Suppressor macrophage treated with lipopolysaccharide for 4 hours (primary cell): ENCODE measurements around the gene SLC16A11.

Experiments
- DNase-seq: peaks from one replicate; pipeline ENCODE4 v3.0.0-alpha.2; 2020

The SLC16A11 gene

DNA sequence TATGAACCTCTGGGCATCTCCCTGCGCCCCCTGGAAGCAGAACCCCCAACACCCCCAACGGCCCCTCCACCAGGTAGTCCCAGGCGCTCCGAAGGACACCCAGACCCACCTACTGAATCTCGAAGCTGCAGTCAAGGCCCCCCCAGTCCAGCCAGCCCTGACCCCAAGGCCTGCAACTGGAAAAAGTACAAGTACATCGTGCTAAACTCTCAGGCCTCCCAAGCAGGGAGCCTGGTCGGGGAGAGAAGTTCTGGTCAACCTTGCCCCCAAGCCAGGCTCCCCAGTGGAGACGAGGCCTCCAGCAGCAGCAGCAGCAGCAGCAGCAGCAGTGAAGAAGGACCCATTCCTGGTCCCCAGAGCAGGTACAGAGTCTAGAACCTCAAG lies 19.5 kb downstream of the SLC16A11 start:
- no peak for DNase-seq

DNA sequence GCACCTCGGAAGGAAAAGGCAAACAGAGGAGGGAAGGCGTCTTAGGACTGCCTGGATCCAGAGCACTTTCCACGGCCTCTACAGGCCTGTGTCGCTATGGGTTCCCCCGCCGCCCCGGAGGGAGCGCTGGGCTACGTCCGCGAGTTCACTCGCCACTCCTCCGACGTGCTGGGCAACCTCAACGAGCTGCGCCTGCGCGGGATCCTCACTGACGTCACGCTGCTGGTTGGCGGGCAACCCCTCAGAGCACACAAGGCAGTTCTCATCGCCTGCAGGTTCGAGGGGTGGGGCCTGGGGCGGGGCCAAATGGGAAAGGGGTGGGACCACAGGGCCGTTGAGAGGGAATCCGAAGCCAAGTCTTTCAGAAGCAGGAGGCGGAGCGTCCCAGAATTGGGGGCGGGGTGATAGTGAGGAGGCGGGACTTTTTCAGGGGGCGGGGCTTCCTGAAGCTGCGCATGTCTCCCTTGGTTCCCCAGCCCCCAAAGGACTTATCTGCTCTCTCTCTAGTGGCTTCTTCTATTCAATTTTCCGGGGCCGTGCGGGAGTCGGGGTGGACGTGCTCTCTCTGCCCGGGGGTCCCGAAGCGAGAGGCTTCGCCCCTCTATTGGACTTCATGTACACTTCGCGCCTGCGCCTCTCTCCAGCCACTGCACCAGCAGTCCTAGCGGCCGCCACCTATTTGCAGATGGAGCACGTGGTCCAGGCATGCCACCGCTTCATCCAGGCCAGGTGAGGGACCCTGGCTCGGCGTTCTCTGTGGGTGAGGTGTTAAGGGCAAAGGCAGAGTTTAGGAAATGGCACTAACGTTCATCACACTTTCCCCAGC lies 20.1 kb downstream of the SLC16A11 start:
- peak; percentile 96 for DNase-seq

DNA sequence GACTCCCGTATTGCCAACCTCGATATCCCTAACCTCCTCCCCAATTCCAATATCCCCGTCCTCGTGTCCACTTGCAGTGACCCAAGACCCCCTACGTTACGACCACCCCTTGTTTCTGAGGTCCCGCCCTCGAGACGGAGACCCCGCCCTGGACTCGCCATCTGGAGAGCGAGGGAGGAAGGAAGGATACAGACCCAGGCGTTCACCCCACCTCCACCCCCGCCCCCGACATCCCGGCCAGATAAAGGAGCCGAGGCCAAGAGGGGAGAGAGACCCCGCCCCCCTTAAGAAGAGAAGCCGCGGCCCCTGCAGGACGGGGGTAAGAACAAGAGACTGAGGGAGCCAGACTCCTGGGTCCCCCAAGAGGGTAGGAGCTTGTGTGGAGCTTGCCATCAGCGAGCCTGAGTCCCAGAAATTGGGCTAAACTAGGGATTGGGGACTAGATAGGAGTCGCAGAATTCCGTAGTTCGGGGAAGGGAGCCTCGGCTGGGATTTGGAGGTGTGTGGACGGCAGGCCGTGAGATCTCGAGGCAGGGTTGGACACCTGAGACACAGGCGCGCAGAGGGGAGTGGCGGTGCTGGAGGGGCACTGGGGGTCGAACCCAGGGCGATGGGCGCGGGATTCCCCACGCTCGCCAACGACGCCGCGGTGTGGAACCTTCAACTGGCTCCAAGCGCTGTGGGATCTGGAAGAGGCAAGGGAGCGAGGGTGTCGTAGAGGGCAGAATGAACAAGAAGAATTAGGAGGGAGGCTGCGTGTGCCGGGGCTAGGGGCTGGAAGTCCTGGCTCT lies 20.9 kb downstream of the SLC16A11 start, which contains the start of gene BCL6B:
Gene BCL6B (plus strand): TSS at position 270 of the 791 bp plus-strand sequence. CDS start 622 bp downstream, outside the sequence.
- DNase-seq = no peak

DNA sequence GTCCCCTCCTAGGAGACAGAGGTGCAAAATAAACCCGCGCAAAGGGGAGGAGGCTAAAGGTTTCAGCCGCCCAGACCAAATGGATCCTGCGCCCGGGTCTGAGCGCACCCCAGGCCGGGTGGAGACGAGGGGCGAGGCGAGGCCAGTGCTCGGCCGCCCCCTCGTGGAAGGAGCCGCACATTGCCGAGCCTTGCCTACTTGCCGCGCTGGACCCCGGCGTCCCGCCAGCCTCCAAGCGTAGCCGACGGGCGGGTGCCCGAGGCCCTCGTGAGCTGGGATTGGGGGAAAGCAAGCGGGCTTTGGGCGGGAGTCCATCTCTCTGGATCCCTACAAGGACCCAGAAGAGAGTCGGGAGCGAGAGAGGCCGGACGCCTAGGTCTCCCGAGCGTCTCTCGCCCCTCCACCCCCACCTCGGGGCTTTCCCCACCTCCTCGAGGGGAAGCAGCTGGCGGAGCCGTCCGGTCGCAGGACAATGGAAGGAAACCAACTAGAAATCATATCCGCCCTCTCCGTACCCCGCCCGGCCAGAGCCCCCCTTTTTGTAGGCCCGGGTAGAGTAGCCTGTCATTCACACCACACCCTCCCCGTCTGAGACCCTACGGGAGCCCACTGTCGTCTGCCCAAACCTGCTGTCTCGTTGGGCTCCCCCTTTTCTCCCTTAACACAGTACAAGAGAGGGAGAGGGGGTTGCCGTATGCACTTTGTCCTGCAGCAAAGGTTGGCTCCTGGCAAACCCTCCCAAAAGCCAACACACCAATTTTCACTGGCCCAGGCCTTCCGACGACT lies 21.7 kb downstream of the SLC16A11 start:
- peak; percentile 88 for DNase-seq

DNA sequence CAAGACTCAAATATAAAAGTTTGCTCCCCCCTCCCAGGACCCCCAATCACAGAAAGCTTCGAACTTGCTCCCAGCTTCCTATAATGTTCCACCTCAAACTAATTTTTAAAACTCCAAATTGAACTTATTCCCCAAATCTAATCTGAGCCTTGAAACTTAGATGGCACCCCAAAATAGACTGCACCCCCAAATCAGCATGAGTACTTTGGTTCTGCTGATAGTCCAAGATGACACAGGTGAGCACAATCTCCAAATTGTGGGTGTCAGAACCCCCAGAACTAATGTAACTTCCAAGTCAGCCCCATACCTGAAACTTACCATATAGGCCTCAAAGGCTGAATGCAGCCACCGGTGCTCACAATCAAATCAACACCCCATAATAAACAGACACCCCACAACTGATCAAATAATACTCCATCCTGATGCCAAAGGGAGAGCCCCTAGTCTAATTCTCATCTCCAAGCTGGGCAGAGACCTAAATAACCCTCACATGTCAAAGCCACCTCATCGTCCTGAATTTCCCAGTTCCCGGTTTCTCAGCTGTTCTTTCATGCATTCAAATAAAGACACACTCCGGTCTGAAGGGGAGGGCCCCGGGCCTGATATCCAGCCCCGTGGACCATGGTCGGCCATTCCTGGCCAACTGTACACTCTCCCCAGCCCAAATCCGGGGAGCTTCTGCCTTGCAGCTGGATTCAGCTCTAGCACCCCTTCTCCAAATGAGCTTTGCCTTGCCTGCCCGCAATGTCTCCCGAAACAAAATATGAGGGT lies 22.8 kb downstream of the SLC16A11 start:
- DNase-seq = no peak

DNA sequence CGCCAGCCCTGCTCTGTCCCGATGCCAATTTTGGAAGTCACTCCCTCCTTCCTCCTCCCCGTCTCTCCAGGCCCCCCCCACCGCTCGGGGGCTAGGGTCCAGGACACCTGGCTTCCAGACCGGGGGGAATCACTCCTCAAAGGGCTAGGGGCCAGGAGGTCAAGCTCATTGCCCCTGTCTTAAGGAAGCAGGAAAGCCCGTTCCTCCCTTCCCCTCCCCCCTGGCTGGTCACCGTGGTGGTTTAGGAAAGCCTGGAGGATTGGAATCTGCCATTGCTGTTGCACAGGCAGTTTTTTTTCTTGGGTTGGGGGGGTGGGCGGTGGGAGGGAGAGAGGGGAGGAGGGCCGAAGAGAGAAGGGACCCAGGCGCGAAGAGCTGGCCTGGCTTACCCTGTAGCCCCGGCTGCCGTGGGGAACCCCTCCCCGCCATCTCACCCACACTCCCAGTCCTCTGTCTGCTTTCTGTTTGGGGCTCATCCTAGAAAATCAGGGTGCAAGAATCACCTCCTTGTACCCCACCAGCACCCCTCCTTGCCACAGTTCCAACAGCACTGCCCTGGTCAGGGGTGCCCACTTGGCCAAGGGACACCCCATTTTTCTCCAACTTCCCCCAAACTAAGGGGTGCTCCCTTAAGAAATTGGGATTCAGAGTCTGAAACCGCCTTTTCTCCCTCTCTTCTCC lies 23.9 kb downstream of the SLC16A11 start:
- no peak for DNase-seq

DNA sequence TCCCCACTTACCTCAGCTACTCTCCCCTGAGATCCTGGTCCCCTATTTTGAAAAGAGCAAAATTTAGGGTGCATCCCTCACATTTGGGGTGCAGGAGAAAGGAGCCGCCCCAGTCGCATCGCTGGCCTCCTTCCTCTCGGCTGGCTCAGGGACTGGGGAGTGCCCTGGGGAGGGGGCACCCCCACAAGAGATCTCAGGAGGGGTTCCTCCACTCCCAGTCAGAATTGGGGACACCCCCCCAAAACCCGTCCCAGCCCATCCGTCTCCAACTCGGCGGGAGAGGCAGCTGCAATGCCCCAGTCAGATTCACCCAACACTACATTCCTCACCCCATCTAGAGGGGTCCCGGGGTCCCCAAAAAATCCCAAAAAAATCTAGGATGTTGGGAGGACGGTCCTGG lies 24.5 kb downstream of the SLC16A11 start:
- DNase-seq = no peak

DNA sequence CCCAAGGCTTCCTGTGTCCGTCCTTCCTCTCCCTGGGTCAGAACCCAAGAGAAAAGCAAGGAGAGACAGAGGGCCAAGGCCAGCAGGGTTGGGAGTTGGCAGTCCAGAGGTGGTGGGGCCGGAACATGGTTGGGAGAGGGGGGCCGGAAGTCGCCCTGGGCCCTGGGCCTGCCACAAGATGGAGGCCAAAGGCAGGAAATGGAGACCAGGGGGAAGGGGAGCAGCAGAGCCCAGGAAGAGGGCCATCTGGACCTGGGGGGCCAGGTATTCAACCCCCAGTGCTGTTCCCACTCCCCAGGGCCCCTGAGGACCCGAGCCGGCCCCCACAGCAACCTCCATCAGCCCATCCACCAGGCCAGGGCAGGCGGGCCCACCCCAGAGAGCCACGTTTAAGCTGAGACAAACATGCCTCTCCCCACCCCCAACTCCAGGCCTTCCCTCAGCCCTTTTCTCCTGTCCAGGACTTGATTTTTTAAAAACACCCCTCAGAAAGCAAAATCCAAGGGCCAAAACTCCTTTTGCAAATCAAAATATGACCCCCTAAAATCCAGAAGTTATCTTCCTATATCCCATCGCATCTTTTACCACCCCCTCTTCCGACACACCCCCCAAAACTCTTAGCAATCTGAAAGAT lies 25.4 kb downstream of the SLC16A11 start:
- DNase-seq = no peak

DNA sequence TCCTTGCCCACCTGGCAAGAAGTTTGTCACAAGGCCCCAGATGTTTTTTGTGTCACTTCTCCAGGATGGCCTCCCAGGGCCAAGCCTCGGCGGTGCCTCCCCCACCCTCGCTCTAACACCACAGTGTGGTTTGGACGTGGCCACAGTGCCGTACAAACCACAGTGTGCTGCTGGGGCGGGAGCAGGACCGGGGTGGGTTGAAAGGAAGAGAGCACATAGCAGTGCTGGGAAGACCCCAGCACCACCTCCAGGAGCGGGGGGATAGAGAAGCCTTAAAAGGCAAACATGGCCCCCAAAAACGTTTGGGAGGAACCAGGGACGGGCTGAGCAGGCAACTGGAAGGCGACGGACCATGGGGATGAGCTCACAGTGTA lies 26.1 kb downstream of the SLC16A11 start:
- no peak for DNase-seq

DNA sequence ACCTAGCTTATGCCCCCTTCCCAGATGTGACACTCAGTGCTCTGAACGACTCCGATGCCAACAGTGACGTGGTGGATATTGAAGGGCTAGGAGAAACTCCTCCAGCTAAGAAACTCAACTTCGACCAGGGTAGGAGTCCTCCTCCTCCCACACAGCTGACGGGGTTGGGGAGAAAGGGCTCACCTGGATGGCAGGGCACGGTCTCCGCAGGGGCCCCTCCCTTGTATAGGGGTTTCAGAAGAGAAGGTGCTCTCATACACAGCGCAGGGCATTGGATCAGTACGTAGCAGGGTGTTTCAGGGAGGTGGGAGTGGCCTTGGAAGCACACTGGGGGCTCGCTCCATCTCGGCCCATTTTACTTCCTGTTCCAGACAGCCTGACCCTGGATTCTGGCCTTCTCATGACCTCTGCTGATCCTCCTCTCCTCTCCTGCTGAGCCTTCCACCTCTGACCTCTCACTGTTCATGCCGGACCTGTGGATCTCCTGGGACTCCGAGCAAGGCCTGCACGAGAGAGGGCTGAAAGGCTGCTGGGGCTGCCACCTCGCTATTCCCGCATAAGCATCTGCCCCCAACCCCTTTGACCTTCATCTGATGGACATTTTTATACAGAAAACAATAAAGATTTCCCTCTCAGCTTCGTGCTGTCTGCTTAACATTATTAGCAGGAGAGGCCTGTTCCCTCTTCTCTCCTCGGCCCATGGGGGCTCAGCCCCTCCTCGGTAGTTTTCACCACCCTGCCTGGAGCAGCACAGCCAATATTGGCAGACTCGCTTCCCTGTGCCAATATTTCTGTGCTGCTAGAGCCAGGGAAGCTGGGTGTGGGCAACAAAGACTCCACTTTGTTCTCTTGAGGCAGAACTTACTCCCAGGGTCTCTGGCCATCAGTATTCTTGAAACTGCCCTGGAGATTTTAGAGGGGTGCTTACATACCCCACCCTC lies 26.7 kb downstream of the SLC16A11 start:
- DNase-seq = no peak

DNA sequence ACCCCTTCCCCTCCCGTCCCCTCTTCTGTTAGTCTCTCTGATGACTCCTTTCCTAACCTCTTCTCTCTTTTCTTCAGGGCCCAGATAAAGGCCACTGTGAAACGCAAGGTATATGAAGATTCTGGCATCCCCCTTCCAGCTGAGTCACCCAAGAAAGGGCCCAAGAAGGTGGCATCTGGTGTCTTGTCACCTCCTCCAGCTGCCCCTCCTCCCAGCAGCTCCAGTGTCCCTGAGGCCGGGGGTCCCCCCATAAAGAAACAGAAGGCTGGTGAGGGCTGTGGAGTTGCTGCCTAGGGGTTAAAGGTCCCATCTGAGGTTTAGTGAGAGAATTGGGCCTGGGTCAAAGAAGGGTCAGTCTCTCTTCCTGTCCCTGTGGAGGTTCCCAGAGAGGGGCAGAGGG lies 27.5 kb downstream of the SLC16A11 start:
- DNase-seq = no peak

DNA sequence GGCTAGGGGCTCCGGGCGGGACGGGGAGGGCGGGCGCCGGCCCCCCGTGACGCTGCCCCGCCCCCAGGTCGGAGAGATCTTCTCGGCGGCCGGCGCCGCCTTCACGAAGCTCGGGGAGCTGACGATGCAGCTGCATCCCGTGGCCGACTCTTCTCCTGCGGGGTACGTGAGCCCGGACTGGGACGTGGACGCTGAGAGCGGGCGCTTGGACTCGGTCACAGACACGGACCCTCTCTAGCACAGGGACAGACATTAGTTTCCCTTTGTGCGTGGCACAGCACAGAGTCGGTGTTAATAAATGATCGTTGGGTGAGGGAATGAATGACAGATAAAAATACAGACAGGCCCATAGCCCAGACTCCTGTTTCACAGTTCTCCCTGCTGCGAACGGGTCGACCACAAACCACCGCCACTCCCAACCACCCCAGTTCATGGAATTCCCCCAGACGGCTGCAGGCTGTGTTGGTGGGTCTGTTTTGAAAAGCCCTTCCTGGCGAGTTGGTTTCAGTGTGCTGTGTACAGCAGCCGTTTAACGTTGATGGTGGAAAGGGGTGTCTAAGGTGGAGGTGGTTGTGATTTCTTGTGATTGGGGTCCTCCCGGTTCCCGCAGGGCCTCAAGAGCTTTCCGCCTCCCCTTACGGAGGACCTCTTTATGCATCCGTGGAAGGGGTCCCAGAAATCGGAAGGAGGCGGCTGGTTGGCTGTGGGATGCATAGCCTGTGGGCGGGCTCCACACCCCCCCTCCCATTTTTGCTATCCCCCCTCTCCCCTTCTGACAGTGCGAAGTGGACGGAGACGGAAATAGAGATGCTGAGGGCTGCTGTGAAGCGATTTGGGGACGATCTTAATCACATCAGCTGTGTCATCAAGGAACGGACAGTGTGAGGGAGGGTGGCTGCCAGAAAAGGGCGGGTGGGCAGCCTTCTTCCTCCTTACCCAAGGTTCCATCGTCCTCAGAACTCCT lies 28.6 kb downstream of the SLC16A11 start:
- peak; percentile 82 for DNase-seq

DNA sequence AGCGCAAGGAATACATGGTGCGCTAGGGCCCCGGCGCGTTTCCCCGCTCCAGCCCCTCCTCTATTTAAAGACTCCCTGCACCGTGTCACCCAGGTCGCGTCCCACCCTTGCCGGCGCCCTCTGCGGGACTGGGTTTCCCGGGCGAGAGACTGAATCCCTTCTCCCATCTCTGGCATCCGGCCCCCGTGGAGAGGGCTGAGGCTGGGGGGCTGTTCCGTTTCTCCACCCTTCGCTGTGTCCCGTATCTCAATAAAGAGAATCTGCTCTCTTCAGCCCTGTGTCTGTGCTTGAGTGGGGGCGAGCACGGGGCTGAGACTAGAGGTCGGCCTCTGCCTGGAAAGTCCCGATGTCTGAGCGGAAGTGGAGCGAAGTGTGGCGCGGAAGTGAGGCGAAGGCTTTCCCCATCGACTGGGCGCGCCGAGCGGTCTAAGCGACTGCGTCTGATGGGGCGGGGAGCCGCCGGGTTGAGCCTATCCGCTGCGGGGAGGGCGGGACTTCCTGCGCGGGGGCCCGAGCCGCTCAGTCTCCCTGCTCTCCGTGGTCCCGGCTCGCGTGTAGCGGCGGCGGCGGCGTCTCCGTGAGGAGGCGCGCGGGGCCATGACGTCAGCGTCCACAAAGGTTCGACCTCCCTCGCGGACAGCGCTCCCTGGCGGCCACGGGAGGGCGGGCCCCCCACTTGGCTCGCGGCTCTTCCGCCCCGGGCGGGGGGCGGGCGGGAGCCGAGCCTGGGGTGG lies 29.5 kb downstream of the SLC16A11 start:
- peak; percentile 99 for DNase-seq

DNA sequence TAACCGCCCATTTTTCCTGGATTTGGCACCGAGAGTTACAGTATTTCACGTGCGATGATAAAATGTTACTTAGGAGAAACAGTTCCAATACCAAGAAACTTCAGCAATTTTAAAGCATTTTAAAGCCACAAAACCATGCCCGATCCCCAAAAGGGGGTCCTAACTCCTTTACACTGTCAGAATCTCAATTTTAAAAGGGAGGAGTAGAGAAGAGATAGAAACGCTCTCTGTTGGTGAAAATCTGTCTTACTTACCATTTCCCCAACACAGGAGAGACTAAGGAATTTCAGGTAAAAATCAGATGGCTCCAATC lies 32.0 kb downstream of the SLC16A11 start:
- DNase-seq = no peak

DNA sequence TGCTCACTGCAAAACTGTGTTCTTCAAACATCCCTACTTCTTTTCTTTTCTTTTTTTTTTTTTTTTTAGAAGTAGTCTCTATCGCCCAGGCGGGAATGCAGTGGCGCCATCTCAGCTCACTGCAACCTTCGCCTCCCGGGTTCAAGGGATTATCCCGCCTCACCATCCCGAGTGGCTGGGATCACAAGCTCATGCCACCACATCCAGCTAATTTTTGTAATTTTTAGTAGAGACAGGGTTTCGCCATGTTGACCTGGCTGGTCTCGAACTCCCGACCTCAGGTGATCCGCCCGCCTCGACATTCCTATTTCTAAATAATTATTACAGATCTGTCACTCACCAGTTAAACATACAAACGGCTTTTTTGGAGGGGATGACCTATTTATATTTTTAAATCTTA lies 32.5 kb downstream of the SLC16A11 start:
- DNase-seq = no peak

DNA sequence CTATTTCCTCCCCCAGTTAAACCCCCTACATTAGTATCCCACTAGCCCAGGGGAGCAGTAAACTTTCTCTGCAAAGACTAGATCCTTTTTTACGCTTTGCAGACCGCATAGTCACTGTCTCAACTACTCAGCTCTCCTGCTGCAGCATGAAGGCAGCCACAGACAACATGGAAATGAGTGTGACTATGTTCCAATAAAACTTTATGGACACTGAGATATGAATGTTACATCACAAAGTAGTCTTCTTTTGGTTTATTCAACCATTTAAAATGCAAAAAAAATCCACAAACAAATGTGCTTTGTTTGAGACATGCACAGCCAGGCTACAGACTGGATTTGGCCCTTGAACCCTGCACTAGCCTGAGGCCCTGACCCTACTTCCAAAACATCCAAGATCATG lies 33.4 kb downstream of the SLC16A11 start:
- no peak for DNase-seq

DNA sequence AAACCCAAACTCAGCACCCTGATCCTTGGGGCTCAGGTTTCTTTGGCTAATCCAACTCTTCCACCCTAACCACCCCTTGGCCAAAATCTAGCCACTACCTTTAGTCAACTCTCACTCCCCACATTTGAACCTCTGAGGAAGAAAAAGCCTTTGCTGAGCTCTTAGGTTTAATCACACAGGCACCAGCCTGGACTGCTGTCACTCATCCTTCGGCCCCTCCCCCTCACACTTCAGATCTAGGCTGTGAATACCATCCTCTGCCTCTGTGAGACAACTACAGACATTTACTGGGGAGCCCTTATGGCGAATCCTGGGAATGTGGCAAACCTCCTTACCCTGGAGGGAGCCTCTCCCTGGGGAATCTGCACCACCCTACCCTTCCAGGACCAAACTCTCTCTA lies 36.7 kb downstream of the SLC16A11 start:
- DNase-seq = no peak

DNA sequence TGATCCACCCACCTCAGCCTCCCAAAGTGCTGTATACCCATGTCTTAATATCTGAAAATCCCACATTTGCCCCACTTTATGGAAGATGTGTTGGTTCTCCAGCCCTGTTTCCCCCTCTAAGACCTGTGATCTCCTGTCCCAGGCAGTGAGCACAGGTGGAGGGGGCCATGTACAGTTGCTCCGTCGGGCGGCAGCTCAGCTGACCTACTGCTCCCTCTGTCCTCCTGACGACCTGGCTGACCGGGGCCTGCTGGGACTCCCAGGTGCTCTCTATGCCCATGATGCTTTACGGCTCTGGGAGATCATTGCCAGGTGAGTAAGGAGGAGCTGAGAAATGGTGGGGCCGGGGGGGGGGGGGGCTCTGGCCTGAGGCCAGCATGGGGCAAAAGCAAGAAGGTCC lies 38.2 kb downstream of the SLC16A11 start:
- no peak for DNase-seq
